Stimulated activated CD8-positive, alpha-beta memory T cell treated with anti-CD3 and anti-CD28 coated beads, Interleukin-4, amount 100 ng/mL, for 1 hour (primary cell): ENCODE results near the gene HMG20A.

Experiments
- DNase-seq, 2 donors: peaks; one replicate each; pipeline ENCODE4 v3.0.0-alpha.2; 2020; ENCODE audit warnings: low read depth in 2 of 2, low spot score in 1 of 2

Gene HMG20A

DNA sequence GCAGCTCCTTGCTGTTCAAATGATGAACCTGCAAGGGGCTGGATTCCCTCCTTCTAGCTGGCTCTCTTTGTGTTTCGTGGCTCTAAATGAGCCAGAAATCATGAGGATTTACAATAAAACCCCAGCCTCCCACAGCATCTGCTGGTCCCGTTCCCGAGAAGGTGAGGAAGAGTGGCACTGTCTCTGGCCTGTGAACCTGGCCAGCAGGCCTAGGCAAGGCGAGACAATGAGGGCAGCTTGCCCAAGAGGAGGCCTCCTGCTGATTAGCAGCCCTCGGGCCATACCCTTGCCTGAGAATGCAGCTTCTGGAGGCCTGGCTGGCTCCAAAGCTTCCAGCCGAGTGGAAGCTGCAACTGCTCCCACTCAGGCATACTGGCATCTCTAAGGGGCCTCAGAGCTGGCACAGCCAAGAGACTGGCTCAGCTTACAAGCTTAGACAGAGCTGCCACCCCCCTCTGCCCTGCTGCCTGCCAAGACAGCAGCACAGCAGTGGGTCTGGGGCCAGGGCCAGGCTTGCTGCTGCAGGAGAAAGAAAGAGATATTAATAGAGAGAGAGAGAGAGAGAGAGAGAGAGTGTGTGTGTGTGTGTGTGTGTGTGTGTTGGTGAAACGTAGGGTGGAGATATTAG lies 76.5 kb downstream of the HMG20A start:
- no peak for DNase-seq

DNA sequence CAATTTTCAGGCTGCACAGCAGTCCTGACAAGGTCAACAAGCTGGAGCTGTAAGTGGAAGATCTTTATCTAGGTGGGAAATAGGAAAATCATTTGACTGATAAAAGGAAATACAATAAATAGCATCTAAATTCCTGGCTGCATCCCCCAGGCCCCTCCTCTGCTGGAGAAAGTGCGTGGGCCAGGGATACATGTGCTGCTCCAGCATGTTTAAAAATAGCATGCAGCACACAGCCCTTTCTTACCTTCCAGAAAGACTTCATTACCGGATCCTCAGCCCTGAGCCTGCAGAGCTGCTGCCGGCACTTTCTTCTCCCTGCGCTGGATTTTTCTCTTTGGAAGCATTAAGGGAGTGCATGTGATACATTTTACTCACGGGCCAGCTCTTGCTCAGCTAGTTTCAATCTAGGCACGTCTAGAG lies 77.3 kb downstream of the HMG20A start:
- no peak for DNase-seq

DNA sequence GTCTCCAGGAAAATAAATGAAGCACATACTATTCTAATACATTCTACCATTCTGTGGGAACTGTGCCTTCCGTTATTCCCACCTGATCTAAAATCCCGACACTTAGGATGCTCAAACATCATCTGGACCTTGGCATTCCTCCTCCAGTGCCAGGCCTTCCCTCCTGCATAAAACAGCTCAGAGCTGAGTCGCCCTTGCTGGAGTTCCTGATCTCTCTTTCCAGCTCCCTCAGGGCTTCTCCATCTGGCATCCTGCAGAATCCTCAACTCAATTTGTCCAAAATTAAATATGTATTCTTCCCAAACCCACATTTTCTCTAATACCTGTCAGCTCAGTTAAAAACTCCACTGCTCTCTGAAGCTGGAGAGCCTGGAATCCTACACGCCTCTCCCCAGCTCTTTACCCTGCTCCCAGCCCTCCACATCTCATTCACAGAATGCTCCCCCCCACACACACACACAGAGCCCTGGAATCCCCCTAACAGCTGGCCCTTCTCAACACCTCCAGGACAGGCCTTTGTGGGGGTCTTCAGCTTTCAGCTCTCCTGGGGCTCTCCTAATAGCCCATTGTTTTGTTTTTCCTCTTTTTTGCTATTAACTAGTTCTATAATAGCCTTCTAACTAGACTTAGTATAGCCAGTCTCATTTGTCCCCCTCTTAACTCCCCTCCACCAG lies 78.5 kb downstream of the HMG20A start:
- DNase-seq: no peak

DNA sequence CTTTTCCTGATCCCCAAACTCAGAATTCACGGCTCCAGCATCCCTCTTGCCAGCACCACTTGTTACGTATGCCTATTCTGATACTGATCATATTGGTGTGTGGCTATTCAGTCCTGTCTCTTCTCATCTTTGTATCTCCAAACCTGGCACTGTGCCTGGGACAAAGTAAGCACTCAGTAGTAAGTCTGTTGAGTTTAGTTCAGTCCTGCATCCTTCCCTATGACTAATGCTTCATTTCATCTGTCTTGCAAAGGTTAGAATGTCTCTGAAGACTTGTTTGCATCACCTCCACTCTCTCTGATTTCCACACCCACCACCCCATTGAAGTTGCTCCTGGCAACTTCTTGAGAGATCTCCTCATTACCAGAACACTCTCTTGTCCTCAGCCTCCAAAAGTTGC lies 80.3 kb downstream of the HMG20A start:
- DNase-seq: no peak

DNA sequence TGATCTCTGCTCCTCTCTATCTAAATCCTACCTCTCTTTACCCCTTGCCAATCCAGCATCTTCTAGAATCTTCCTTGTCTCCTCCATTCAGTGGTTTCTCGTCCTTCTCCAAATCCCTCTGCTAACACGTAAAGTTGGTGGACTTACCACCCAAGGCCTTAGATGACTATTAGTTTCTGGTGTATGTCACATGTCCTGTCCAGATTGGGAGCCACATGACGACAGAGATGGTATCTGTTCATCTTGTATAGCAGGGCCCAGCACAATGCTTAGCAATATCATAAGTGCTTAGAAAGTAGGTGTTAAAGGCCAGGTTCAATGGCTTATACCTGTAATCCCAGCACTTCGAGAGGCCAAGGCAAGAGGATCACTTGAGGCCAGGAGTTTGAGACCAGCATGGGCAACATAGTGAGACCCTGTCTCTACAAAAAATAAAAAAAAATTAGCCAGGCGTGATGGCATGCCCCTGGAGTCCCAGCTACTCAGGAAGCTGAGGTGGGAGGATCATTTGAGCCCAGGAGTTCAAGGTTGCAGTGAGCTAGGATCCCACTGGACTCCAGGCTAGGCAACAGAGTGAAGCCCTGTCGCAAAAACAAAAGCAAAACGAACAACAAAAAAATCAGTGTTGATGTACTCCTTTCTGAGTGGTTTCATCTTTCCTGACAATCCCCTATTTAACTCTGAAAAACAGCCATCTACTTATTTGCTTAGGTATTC lies 81.8 kb downstream of the HMG20A start:
- no peak for DNase-seq

DNA sequence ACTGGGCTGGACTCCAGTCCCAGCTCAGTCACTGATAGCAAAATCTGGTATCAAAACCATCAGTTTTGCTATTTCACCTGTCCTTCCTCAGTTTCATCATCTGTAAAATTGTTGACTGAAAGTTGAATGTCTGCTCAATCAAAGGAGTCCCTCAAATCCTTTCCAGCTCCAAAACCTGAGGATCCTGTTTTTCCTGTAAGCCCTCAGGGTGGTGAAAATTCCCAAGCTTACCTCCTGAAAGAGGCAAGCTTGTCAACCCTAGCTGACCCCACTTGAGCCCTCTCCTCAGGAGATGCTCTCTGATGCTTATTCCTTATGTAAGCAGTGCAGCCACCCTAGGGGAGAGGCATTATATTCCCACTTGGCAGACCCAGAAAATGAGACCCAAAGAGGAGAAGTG lies 82.6 kb downstream of the HMG20A start:
- no peak for DNase-seq

DNA sequence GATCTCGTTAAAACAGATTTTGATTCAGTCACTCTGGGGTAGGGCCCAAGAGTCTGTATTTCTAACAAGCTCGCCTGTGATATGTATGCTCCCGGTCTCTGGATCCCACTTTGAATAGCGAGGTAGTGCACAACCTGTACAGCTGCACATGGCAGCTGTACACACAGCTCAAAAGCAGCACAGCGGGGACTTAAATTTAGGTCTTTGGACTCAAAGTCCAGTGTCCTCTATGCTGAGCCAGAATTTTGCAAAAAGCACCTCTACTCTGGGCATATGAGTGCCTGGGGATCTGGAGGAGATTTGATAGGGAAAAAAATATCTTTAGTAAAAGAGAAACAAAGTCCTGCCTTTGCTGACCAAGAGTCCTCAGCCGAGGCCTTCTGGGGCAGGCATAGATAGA lies 83.1 kb downstream of the HMG20A start:
- DNase-seq: no peak

DNA sequence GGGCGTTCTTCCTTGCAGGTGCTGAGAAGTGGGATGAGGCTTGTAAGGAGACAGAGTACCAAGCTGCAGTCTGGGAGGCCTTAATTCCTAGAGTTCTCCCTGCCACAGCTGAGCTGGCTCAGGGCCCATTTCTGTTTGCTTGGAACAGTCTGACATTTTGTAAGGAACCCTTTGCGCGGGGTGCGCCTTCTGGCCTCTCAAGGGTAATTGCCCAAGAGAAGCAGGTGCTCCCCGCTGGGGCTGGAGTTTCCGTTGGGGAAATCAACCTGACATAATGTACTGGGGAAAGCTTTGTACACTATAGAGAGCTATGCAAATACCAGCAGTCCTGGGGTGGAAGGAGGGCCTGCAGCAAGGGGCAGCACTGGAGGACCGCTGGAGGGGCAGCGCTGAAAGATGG lies 83.6 kb downstream of the HMG20A start:
- no peak for DNase-seq

DNA sequence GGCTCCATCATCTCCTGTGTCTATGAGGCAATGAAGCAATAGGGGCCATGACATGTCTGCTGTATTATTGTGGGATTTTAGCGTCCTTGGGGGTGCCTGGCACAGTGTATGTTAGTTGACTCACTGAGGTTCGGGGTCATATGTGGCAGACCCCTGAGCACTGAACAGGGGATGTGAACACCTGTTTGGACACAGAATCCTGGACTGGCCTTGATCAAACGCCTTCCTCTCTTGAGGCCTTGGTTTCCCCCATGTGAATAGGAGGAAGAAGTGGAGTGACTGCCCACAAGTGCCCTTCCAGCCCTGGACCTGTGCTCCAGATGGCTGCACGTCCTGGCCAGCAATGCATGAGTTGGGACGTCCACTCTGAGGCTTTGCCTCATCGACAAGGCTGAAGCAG lies 84.2 kb downstream of the HMG20A start:
- no peak for DNase-seq

DNA sequence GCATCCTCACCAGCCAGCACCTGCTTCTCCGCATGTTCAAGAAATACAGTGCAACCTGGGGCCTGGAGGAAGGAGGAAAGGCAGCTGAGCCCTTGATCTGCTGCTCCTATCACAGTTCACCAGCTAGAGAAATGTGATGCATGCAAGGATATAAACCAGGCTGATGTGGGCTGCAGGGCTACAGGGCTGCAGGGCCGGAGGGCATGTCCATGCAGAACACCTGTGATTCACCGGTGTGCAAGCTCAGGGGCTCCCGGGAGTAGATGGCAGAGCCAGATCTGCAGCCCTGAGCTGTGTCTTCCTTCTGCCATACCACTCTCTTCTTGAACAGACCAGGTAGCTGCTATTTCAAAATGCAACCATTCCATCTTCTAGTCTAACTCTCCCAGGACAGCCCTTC lies 84.9 kb downstream of the HMG20A start:
- DNase-seq: no peak

DNA sequence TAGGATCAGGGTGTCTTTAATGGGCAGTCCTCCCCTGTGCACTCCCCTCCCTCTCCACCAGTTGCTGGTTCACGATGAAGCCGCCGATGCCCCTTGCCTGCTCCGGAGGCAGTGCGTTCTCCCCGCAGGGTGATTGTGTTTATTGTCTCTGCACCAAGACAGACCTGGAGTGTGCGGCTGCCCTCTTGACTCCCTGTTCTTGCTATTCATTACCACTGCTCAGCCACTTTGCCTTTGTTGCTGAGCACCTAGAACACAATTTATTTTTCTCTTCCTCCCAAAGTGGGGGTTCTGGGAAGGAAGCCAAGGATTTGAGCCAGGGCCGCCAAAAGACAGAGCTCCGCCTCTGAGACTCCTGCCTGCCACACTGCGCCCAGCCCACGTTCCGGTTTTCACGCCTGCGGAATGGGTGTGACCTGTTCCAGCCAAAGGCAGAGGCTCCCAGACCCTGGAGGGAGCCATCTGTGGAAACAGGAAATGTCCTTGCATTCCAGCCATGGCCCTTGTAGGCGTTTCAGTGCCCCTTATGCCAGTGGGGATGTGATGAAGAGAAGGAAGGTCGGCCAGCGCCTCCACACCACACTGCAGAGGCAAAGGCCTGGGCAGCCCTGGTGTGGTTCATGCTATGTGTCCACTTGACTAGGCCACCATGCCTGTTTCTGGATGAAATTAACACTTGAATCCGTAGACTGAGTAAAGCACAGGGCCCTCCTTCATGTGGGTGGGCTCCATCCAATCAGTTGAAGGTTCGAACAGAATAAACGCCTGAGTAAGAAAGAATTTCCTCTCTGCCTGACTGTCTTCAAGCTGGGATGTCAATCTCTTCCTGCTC lies 85.8 kb downstream of the HMG20A start:
- no peak for DNase-seq

DNA sequence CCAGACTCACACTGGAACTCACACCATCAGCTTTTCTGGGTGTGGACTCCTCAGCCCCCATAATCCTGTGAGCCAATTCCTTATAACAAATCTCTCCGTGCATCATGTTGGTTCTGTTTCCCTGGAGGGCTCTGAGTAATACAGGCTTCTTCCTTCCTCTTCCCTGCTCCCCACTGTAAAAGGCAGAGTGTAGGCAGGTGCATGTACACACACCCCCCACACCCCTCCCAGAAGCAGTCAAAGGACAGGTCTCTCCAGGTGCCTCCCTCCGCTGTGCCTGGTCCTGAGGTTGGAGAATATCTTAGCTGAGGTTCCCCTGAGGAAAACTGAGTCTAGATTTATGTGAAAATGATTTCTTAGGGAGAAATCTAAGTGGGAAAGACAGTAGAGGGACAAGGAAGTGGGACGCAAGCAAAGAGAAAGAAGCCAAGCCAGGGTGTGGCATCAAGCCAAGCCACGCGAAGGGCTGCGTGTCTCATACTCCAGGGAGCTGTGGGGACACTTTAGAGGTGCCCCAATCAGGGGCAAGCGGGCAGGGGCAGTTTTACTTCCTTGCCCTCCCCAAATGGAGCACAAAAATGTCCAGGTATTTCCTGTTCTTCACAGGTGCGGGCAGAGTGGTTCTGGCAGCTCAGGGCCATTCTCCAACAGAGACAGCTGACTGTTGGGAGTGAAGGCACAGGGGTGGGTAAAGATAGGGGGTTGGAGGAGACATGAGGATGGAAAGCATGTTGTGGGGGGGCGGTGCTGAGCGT lies 86.6 kb downstream of the HMG20A start:
- DNase-seq: no peak

DNA sequence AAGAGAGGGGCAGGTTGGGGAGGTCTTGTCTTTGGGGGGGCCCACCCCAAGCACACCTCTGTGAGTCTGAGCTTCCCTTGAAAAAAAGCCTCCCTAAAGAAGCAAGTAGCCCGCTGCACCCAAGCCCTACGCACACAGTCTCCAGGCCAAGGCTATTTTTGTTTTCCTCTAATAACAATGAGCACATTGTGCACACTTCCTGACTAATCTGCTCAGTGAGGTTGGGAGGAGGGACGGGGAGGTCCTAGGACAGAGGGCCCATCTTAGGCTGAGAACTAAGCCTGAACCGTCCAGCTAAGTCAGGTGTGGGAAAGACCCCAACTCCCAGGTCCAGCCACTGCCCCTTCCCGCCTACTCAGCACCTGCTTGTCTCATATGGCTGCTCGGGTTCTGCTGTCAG lies 87.2 kb downstream of the HMG20A start:
- DNase-seq: no peak

DNA sequence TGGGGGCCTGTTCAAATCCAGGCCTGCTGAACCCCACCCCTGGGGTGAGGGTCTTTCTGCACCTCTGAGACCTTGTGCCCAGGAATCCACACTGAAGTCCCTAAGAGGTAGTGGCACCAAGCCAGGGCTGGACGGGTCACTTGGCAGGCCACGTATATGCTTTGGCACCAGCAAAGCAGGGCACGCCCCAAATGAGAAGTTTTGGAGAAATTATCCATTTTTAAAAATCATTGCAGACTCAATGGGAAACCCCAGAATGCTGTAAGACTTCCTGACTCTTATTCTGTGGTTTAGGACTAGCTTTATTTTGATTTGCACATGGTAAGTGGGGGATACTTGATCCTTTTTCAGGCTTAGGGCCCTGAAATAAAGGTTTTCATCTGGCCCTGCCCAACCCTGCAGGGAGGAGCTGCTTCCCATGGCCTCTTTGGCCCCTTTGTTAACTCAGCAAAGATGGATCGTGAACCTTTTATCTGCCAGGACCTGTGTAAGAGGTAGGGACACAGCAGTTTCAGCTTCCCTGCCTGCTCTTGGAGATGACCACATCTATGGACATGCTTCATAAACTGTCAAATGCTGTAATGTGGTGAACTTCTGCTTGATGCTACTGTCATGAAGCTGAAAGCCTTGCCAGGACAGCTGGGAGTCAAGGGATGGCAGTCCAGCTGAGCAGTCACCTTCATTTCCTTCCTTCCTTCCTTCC lies 88.0 kb downstream of the HMG20A start:
- no peak for DNase-seq

DNA sequence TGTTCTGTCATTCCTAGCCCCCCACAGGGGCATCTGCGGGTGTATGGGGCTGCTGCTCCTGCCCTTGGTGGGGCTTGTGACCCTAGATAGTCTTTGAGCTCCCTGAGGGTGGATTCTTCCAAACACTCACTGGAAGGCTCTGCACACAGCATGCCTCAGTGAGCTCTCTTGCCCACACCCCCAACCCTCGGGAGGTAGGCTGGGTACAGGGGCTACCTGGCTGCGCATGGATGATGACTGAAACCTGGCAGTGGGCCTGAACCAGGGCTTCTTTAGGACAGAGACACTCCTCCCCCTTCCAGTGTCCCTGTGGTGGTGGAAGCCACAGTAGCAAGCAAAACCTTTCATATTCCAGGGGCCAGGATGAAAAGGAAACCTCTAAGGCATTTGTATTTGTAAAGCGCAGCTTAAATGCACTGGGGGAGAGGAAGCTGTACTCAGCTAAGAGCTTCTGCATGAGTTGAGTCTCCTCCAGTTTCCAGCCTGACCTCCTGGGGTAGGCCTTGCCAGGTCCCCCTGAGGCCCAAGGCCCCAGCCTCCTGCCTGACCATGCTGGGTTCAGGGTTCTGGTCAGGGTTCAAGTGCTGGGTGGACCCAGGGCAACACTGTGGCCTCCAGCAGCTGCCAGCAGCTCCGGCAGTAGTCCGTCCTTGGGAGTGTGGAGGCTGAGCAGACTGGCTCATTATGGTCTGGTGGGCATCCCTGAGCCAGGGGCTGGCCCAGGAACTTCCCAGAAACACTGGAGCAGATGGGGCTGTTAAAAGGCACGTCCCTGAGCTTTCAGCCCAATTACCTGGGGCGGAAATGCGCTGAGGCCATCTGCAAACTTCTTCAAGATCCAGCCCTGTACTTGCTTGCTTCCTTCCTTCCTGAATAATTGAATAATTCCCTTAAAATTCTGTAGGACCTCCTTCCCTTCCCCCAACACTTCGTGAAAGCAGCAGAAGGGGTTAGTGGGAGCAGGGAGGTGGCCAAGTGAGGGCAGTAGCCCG lies 89.7 kb downstream of the HMG20A start:
- no peak for DNase-seq

DNA sequence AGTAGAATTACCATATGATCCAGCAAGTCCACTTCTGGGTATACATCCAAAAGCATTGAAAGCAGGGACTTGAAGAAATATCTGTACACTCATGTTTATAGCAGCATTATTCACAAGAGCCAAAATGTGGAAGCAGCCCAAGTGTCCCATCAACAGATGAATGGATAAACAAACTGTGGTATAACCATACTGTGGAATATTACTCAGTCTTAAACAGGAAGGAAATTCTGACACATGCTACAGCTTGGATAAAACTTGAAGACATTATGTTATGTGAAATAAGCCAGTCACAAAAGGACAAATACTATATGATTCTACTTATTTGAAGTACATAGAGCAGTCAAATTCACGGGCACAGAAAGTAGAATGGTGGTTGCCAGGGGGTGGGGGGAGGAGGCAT lies 91.2 kb downstream of the HMG20A start:
- no peak for DNase-seq

DNA sequence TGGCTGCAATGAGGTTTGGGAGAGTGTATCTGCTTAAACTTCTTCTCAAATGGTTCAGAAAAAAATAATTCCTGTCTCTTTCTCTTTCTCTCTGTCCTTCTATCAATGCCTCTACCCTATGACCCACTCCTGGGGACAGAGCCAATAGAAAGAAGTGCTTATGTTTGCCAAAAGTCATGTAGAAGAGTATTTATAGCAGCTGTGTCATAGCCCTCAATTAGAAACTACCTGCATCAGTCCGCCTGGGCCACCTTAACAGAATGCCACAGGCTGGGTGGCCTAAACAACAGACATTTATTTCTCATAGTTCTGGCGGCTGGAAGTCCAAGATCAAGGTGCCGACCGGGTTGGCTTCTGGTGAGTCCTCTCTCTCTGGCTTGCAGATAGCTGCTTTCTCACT lies 92.5 kb downstream of the HMG20A start:
- no peak for DNase-seq

DNA sequence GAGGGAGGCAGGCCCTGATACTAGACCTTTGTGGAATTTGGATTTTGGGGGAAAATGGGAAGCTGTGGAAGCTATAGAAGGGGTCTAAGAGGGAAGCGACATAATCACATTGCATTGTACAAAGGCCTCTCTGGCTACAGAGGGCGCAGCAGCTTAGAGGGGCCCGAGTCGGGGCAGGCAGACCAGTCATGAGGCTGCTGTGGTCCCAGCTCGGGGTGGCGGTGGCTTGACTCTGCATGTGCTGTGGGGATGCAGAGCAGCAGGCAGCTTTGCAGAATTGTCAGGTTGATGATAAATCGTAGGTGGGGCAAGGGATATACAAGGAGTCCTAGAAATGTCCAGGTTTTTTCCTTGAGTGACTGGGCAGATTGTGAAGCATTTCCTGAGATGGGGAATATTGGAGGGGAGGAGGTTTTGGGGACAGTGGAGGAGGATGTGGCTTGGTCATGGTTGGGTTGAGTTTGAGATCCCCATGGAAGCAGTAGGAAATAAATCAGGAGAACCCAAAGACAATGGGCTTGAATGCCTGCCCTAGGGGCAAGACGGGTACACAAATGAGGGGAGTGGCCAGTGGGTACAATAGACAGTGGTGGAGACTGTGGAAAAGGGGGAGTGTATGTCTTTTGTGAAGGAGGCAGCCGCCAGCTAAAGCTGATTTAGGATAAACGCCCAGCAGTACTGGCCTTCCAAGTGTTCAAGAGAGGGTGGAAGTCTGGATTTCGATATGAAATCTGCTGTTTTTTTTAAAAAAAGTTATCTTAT lies 94.1 kb downstream of the HMG20A start:
- DNase-seq: no peak
